ENCODE data around the gene FRK.

- TF ChIP-seq CTCF (IDR thresholded peaks at IDR 0.05) (no peak), POLR2AphosphoS5 (IDR thresholded peaks at IDR 0.05) (no peak), EP300 (IDR thresholded peaks at IDR 0.05; ENCODE audit: low read depth) (no peak)
Observed at GRCh38 chr6:116074732-116075390, 14.2 kb upstream of the FRK start.
